PFSK-1 (cell line): ENCODE results near the gene TNS4.

Source experiments
- POLR2AphosphoS5 ChIP-seq: IDR thresholded peaks from 2 replicates; pipeline ENCODE4 v1.6.1; 2012; ENCODE audit warnings: low read depth, mild to moderate bottlenecking, control low read depth, low read length, moderate library complexity
- TAF1 ChIP-seq: IDR thresholded peaks from 2 replicates; pipeline ENCODE4 v1.6.1; 2012; ENCODE audit warnings: low read length, control low read depth, borderline replicate concordance; ENCODE audit not compliant: insufficient read depth
- TF ChIP-seq, protein P1 (sequence below), 2 experiments: IDR thresholded peaks; 2 replicates each; pipeline versions ENCODE4 v1.6.1 to v1.8.0; 2011 to 2012; ENCODE audit warnings: low read depth in 2 of 2, low read length in 2 of 2, control low read depth in 1 of 2, inconsistent platforms in 1 of 2, mild to moderate bottlenecking in 1 of 2, moderate library complexity in 1 of 2; ENCODE audit not compliant: insufficient read depth in 1 of 2

GRCh38 chr17:40478486-40478885 lies 22.9 kb downstream of the TNS4 start:
- TF ChIP-seq POLR2AphosphoS5 (no peak), TAF1 (no peak)
- TF ChIP-seq, protein P1, sequence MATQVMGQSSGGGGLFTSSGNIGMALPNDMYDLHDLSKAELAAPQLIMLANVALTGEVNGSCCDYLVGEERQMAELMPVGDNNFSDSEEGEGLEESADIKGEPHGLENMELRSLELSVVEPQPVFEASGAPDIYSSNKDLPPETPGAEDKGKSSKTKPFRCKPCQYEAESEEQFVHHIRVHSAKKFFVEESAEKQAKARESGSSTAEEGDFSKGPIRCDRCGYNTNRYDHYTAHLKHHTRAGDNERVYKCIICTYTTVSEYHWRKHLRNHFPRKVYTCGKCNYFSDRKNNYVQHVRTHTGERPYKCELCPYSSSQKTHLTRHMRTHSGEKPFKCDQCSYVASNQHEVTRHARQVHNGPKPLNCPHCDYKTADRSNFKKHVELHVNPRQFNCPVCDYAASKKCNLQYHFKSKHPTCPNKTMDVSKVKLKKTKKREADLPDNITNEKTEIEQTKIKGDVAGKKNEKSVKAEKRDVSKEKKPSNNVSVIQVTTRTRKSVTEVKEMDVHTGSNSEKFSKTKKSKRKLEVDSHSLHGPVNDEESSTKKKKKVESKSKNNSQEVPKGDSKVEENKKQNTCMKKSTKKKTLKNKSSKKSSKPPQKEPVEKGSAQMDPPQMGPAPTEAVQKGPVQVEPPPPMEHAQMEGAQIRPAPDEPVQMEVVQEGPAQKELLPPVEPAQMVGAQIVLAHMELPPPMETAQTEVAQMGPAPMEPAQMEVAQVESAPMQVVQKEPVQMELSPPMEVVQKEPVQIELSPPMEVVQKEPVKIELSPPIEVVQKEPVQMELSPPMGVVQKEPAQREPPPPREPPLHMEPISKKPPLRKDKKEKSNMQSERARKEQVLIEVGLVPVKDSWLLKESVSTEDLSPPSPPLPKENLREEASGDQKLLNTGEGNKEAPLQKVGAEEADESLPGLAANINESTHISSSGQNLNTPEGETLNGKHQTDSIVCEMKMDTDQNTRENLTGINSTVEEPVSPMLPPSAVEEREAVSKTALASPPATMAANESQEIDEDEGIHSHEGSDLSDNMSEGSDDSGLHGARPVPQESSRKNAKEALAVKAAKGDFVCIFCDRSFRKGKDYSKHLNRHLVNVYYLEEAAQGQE (IDR thresholded peaks at IDR 0.05; ENCODE audit: insufficient read depth in 1 of 2, low read depth in 2 of 2, low read length in 2 of 2), result no peak
